OCI-LY7 (cell line): ENCODE results near the gene CHN2.

Experiments used
- CTCF ChIP-seq: fragments of 200-600 bp; sonication (generic); conservative IDR thresholded peaks from 2 replicates; pipeline ENCODE4 v1.5.1; 2014; ENCODE audit warnings: mild to moderate bottlenecking, antibody characterized with exemption, low read length, moderate library complexity, mixed read lengths
- EZH2phosphoT487 ChIP-seq: fragments of 200-600 bp; sonication (generic); IDR thresholded peaks from 2 replicates; pipeline ENCODE4 v1.6.1; 2018; ENCODE audit warnings: low read depth, borderline replicate concordance, mild to moderate bottlenecking, mixed run types, antibody characterized with exemption, low read length, moderate library complexity, mixed read lengths

GRCh38 chr7:29369909-29370488 lies 175.4 kb downstream of the CHN2 start:
- TF ChIP-seq CTCF (no peak), EZH2phosphoT487 (no peak)
